Naive thymus-derived CD8-positive, alpha-beta T cell (primary cell): ENCODE results near the gene MXI1. TPM values are rescaled to one million over a fixed set of nuclear protein-coding genes. Genes with fewer than 3 reads are reported as not detected.
"Not testable (repeated sequence)": the region's sequence is repeated elsewhere in the genome, so short reads cannot be mapped to it uniquely, and the experiment has no call there.

Source experiments
- ATAC-seq, 2 donors: fragments of 150-1000 bp; cut with Tn5 transposase in 1 of 2; sonication (Bioruptor Pico), chemical (Tn5 transposase) in 1 of 2; 1 replicate in 1 of 2; 2 replicates in 1 of 2; pipeline ENCODE4 v1.10.0; 2021; ENCODE audit warnings: mild to moderate bottlenecking in 2 of 2, moderate library complexity in 2 of 2
- POLR2A ChIA-PET: fragments of 350-600 bp; sonication (Branson Sonifier 250); formaldehyde crosslinking; loops from one replicate; lab custom pipeline; 2021; ENCODE audit warnings: antibody characterized with exemption; lab: Charles Lee
- DNase-seq, 10 donors: peaks; one replicate each; pipeline versions ENCODE4 v3.0.0 to v3.0.0-alpha.2; 2020 to 2022
- H3K27ac Mint-ChIP-seq, 10 donors: one replicate each; pipeline ENCODE4 v1.8.0; 2020 to 2022; ENCODE audit warnings: mild to moderate bottlenecking in 10 of 10, mixed read lengths in 10 of 10, moderate library complexity in 4 of 10, inconsistent platforms in 1 of 10
- H3K27me3 Mint-ChIP-seq, 5 donors: one replicate each; pipeline ENCODE4 v1.8.0; 2021 to 2022; ENCODE audit warnings: mixed read lengths in 5 of 5
- H3K36me3 Mint-ChIP-seq, 3 donors: one replicate each; pipeline ENCODE4 v1.8.0; 2020 to 2022; ENCODE audit warnings: mixed read lengths in 3 of 3, mild to moderate bottlenecking in 2 of 3, inconsistent platforms in 1 of 3
- H3K4me1 Mint-ChIP-seq, 4 donors: one replicate each; pipeline ENCODE4 v1.8.0; 2021 to 2022; ENCODE audit warnings: mixed read lengths in 4 of 4
- H3K4me3 Mint-ChIP-seq, 10 donors: one replicate each; pipeline ENCODE4 v1.8.0; 2020 to 2022; ENCODE audit warnings: mild to moderate bottlenecking in 10 of 10, mixed read lengths in 10 of 10, moderate library complexity in 6 of 10, inconsistent platforms in 1 of 10
- H3K9me3 Mint-ChIP-seq, 9 donors: one replicate each; pipeline ENCODE4 v1.8.0; 2020 to 2022; ENCODE audit warnings: mixed read lengths in 9 of 9, mild to moderate bottlenecking in 3 of 9, inconsistent platforms in 1 of 9, moderate library complexity in 1 of 9
- polyA plus RNA-seq, 3 donors: library from polyadenylated mRNA; unstranded; fragments of 300-500 nt; fragmentation: Illumina TruSeq; gene quantifications; one replicate each; pipeline ENCODE4 v1.2.3, GENCODE V29; 2021
- total RNA-seq, 8 experiments: library from RNA in 2 of 8; stranded (reverse) in 2 of 8; gene quantifications; one replicate each; pipeline ENCODE4 v1.2.3 and lab custom pipeline; 2021 to 2026

Gene MXI1
- total and polyA plus RNA-seq, 5 experiments from 2014 or later: 18.1 to 37.7 (median 20.9) TPM

GRCh38 chr10:110251392-110251791 lies 44.0 kb downstream of the MXI1 start:
- peaks cover 5 to 32% (median 12%) of the 10 kb centered on the region in 3 donors for H3K36me3 Mint-ChIP-seq
- H3K27me3 Mint-ChIP-seq, ATAC-seq, DNase-seq, H3K27ac Mint-ChIP-seq, H3K4me3 Mint-ChIP-seq, POLR2A ChIA-PET: not testable (repeated sequence)
- H3K4me1 Mint-ChIP-seq: peaks cover 0 to 28% (median 8%) of the 10 kb centered on the region in 4 donors
- peaks cover 0 to 15% (median 4%) of the 10 kb centered on the region in 9 donors for H3K9me3 Mint-ChIP-seq

- peaks cover 0 to 28% (median 9%) of the 10 kb centered on the region in 4 donors for H3K4me1 Mint-ChIP-seq
- peaks cover 0 to 15% (median 4%) of the 10 kb centered on the region in 9 donors for H3K9me3 Mint-ChIP-seq
- H3K4me3 Mint-ChIP-seq: no peak overlapping the region
- H3K27me3 Mint-ChIP-seq: no peaks in the 10 kb centered on the region
- H3K27ac Mint-ChIP-seq: no peak overlapping the region
- H3K36me3 Mint-ChIP-seq: peaks cover 5 to 27% (median 7%) of the 10 kb centered on the region in 3 donors
- ATAC-seq (no peak), DNase-seq (no peak)
- POLR2A ChIA-PET: no interaction called here
These were observed 44.7 kb downstream of the MXI1 start for GRCh38 chr10:110252151-110252550.

GRCh38 chr10:110254467-110254866 lies 47.1 kb downstream of the MXI1 start:
- H3K9me3 Mint-ChIP-seq: peaks cover 0 to 15% (median 4%) of the 10 kb centered on the region in 9 donors
- H3K27ac Mint-ChIP-seq: no peak overlapping the region
- ATAC-seq (no peak), DNase-seq (no peak)
- H3K4me3 Mint-ChIP-seq: peak overlapping the region in 1 of 10 donors; percentile 4
- no peaks in the 10 kb centered on the region for H3K27me3 Mint-ChIP-seq
- POLR2A ChIA-PET: no interaction called here
- peaks cover 4 to 23% (median 5%) of the 10 kb centered on the region in 3 donors for H3K36me3 Mint-ChIP-seq
- peaks cover 0 to 28% (median 8%) of the 10 kb centered on the region in 4 donors for H3K4me1 Mint-ChIP-seq

- POLR2A ChIA-PET: no interaction called here
- Mint-ChIP-seq H3K9me3 (peaks cover 0 to 15% (median 4%) of the 10 kb centered on the region in 9 donors), H3K36me3 (peaks cover 4 to 21% (median 5%) of the 10 kb centered on the region in 3 donors), H3K4me3 (no peak overlapping the region), H3K27ac (no peak overlapping the region), H3K27me3 (no peaks in the 10 kb centered on the region), H3K4me1 (peaks cover 0 to 13% (median 5%) of the 10 kb centered on the region in 4 donors)
- no peak for DNase-seq
- ATAC-seq: no peak
These were observed 51.1 kb downstream of the MXI1 start for GRCh38 chr10:110258542-110258941.

- ATAC-seq: no peak
- H3K36me3 Mint-ChIP-seq: peaks cover 4 to 20% (median 5%) of the 10 kb centered on the region in 3 donors
- no peak overlapping the region for H3K27ac Mint-ChIP-seq
- H3K4me3 Mint-ChIP-seq: no peak overlapping the region
- no peaks in the 10 kb centered on the region for H3K27me3 Mint-ChIP-seq
- DNase-seq: no peak
- H3K9me3 Mint-ChIP-seq: peaks cover 0 to 15% (median 4%) of the 10 kb centered on the region in 9 donors
- POLR2A ChIA-PET: no interaction called here
- peaks cover 0 to 8% (median 4%) of the 10 kb centered on the region in 4 donors for H3K4me1 Mint-ChIP-seq
These were observed 51.9 kb downstream of the MXI1 start for GRCh38 chr10:110259317-110259716.

GRCh38 chr10:110260746-110261477 lies 53.5 kb downstream of the MXI1 start:
- H3K4me3 Mint-ChIP-seq: no peak overlapping the region
- no peak overlapping the region for H3K27ac Mint-ChIP-seq
- peaks cover 0 to 4% (median 0%) of the 10 kb centered on the region in 4 donors for H3K4me1 Mint-ChIP-seq
- no peaks in the 10 kb centered on the region for H3K27me3 Mint-ChIP-seq
- H3K36me3 Mint-ChIP-seq: peaks cover 0 to 4% (median under 1%) of the 10 kb centered on the region in 3 donors
- DNase-seq (no peak), ATAC-seq (no peak)
- POLR2A ChIA-PET: no interaction called here
- peaks cover 0 to under 1% (median 0%) of the 10 kb centered on the region in 9 donors for H3K9me3 Mint-ChIP-seq

- Mint-ChIP-seq H3K27me3 (no peaks in the 10 kb centered on the region), H3K4me1 (peaks cover 0 to 6% (median 1%) of the 10 kb centered on the region in 4 donors), H3K9me3 (no peaks in the 10 kb centered on the region), H3K27ac (no peak overlapping the region), H3K4me3 (no peak overlapping the region), H3K36me3 (no peaks in the 10 kb centered on the region)
- ATAC-seq: no peak
- DNase-seq: no peak
- POLR2A ChIA-PET: interaction anchor here (0.6 kb wide), 1 partner anchor 13 kb away, joined by 4 read pairs; no protein-coding TSS in a partner anchor
These were observed 55.8 kb downstream of the MXI1 start for GRCh38 chr10:110263164-110263563.

GRCh38 chr10:110265573-110266193 lies 58.3 kb downstream of the MXI1 start:
- H3K27ac Mint-ChIP-seq: peak overlapping the region in 1 of 10 donors; percentile 7
- no peak for DNase-seq
- ATAC-seq: no peak
- H3K4me1 Mint-ChIP-seq: peaks cover 11 to 27% (median 13%) of the 10 kb centered on the region in 4 donors
- H3K36me3 Mint-ChIP-seq: no peaks in the 10 kb centered on the region
- no peaks in the 10 kb centered on the region for H3K27me3 Mint-ChIP-seq
- H3K9me3 Mint-ChIP-seq: no peaks in the 10 kb centered on the region
- no peak overlapping the region for H3K4me3 Mint-ChIP-seq
- POLR2A ChIA-PET: no interaction called here

- no peaks in the 10 kb centered on the region for H3K9me3 Mint-ChIP-seq
- H3K27ac Mint-ChIP-seq: peak overlapping the region in 1 of 10 donors; percentile 27
- POLR2A ChIA-PET: no interaction called here
- H3K27me3 Mint-ChIP-seq: no peaks in the 10 kb centered on the region
- ATAC-seq (no peak), DNase-seq (no peak)
- no peak overlapping the region for H3K4me3 Mint-ChIP-seq
- no peaks in the 10 kb centered on the region for H3K36me3 Mint-ChIP-seq
- H3K4me1 Mint-ChIP-seq: peaks cover 11 to 31% (median 16%) of the 10 kb centered on the region in 4 donors
These were observed 59.9 kb downstream of the MXI1 start for GRCh38 chr10:110267276-110267675.

GRCh38 chr10:110268442-110268841 lies 61.0 kb downstream of the MXI1 start:
- peak overlapping the region in 2 of 10 donors; percentile 18 to 39 for H3K4me3 Mint-ChIP-seq
- H3K9me3 Mint-ChIP-seq: no peaks in the 10 kb centered on the region
- ATAC-seq (no peak), DNase-seq (no peak)
- H3K27ac Mint-ChIP-seq: peak overlapping the region in 3 of 10 donors; percentile 17 to 71 (median 20)
- no peaks in the 10 kb centered on the region for H3K27me3 Mint-ChIP-seq
- H3K36me3 Mint-ChIP-seq: no peaks in the 10 kb centered on the region
- peaks cover 16 to 34% (median 19%) of the 10 kb centered on the region in 4 donors for H3K4me1 Mint-ChIP-seq
- POLR2A ChIA-PET: no interaction called here

- POLR2A ChIA-PET: no interaction called here
- DNase-seq: no peak
- Mint-ChIP-seq H3K27me3 (no peaks in the 10 kb centered on the region), H3K4me1 (peaks cover 20 to 40% (median 24%) of the 10 kb centered on the region in 4 donors), H3K4me3 (peak overlapping the region in 7 of 10 donors; percentile 66 to 84 (median 72)), H3K27ac (peak overlapping the region in 5 of 10 donors; percentile 47 to 95 (median 74)), H3K9me3 (no peaks in the 10 kb centered on the region), H3K36me3 (no peaks in the 10 kb centered on the region)
- ATAC-seq: no peak
These were observed 61.6 kb downstream of the MXI1 start for GRCh38 chr10:110268971-110269370.

- H3K9me3 Mint-ChIP-seq: no peaks in the 10 kb centered on the region
- H3K36me3 Mint-ChIP-seq: no peaks in the 10 kb centered on the region
- ATAC-seq (peak; percentile 23 to 60), DNase-seq (peak in 4 of 10 donors; percentile 1 to 32 (median 16))
- POLR2A ChIA-PET: no interaction called here
- peaks cover 20 to 46% (median 29%) of the 10 kb centered on the region in 4 donors for H3K4me1 Mint-ChIP-seq
- H3K27ac Mint-ChIP-seq: peak overlapping the region; percentile 6 to 95 (median 70)
- H3K4me3 Mint-ChIP-seq: peak overlapping the region; percentile 57 to 84 (median 70)
- H3K27me3 Mint-ChIP-seq: no peaks in the 10 kb centered on the region
These were observed 62.2 kb downstream of the MXI1 start for GRCh38 chr10:110269374-110270318.
